Left ventricle myocardium superior (tissue), 1 donor: Measurements from ENCODE around the gene SNRPA. TPM values are rescaled to one million over a fixed set of nuclear protein-coding genes. Genes with fewer than 3 reads are reported as not detected.

Source experiments
- ATAC-seq: fragments of 200-7000 bp; cut with Tn5 transposase; one replicate; pipeline ENCODE4 v1.9.1; 2020; ENCODE audit warnings: mild to moderate bottlenecking, moderate library complexity
- DNase-seq: peaks from one replicate; pipeline ENCODE4 v3.0.0-alpha.2; 2020
- intact Hi-C: fragments of 100-400 bp; cut with micrococcal nuclease; formaldehyde crosslinking; loops from one replicate; pipeline ENCODE4 v1.11.0; 2022
- long read RNA-seq: library from polyadenylated mRNA; unstranded; transcript quantifications from one replicate; pipeline ENCODE4 v2.0.0, GENCODE V29; 2021
- total RNA-seq: library from RNA; stranded (reverse); fragmentation: NEBNext Ultra II Directional; extraction: Animal tissue kit (Norgen Biotek cat#: 25700); gene quantifications from one replicate; pipeline ENCODE4 v1.2.1, GENCODE V29; 2021
- donor health status: DM: no; HTN: yes; CAD: no; lungs with severe emphysema.

The SNRPA gene
- total RNA-seq = 41.6 TPM
- long read RNA-seq, transcript SNRPA-201 (6 exons, 1,621 nt) = major isoform, 5 of 7 reads
- long read RNA-seq, partial matches to known transcripts = 1 of 7 reads
- long read RNA-seq, other reads (novel, unspliced or antisense) = 1 of 7 reads

GRCh38 chr19:40750874-40751537, at the start of gene SNRPA:
Gene SNRPA (plus strand): TSS chr19:40751203. CDS start chr19:40751409, 206 bp downstream.
- intact Hi-C loops = no loop called here
- DNase-seq (peak; percentile 97), ATAC-seq (peak; percentile 86)

GRCh38 chr19:40701758-40702157, 49.2 kb upstream of the SNRPA start:
- DNase-seq (no peak), ATAC-seq (no peak)
- intact Hi-C loops = no loop called here

- peak; percentile 75 for DNase-seq
These were observed 48.5 kb upstream of the SNRPA start for GRCh38 chr19:40702337-40703012.

GRCh38 chr19:40703029-40703755, 47.8 kb upstream of the SNRPA start:
- no peak for ATAC-seq
- no peak for DNase-seq
- intact Hi-C loops = no loop called here

More at GRCh38 chr19:40702337-40703012, 48.5 kb upstream of the SNRPA start:
- intact Hi-C loops = no loop called here
- ATAC-seq = peak; percentile 60

GRCh38 chr19:40704491-40705361, 46.3 kb upstream of the SNRPA start:
- DNase-seq (no peak), ATAC-seq (no peak)
- intact Hi-C loops = no loop called here

- intact Hi-C loops = no loop called here
- DNase-seq (peak; percentile 72), ATAC-seq (peak; percentile 37)
These were observed 45.7 kb upstream of the SNRPA start for GRCh38 chr19:40705362-40705651.

- intact Hi-C loops = no loop called here
- ATAC-seq = peak; percentile 85
- no peak for DNase-seq
These were observed 44.9 kb upstream of the SNRPA start for GRCh38 chr19:40705950-40706619.

GRCh38 chr19:40707615-40708014, 43.4 kb upstream of the SNRPA start:
- intact Hi-C loops = no loop called here
- DNase-seq (no peak), ATAC-seq (no peak)

GRCh38 chr19:40709817-40710216, 41.2 kb upstream of the SNRPA start:
- no peak for DNase-seq
- ATAC-seq = no peak
- intact Hi-C loops = no loop called here

GRCh38 chr19:40713939-40714338, 37.1 kb upstream of the SNRPA start:
- intact Hi-C loops = no loop called here
- DNase-seq (no peak), ATAC-seq (no peak)

- intact Hi-C loops = no loop called here
- ATAC-seq (peak; percentile 77), DNase-seq (peak; percentile 96)
These were observed 36.3 kb upstream of the SNRPA start for GRCh38 chr19:40714441-40715299.

GRCh38 chr19:40716031-40716481, 34.9 kb upstream of the SNRPA start:
- intact Hi-C loops = no loop called here
- DNase-seq (no peak), ATAC-seq (no peak)

GRCh38 chr19:40716482-40717324, 34.3 kb upstream of the SNRPA start, which contains the start of the genes COQ8B and ITPKC:
Gene COQ8B (minus strand): TSS chr19:40716886. CDS start chr19:40714632, 2,254 bp downstream.
Gene ITPKC (plus strand): TSS chr19:40717112. CDS start chr19:40717136, 24 bp downstream.
- peak; percentile 79 for ATAC-seq
- intact Hi-C loops = no loop called here
- DNase-seq = peak; percentile 100

- ATAC-seq (no peak), DNase-seq (no peak)
- intact Hi-C loops = no loop called here
These were observed 33.6 kb upstream of the SNRPA start for GRCh38 chr19:40717325-40717879.

GRCh38 chr19:40717880-40718773, 32.9 kb upstream of the SNRPA start:
- intact Hi-C loops = no loop called here

More at GRCh38 chr19:40717880-40718773, 32.9 kb upstream of the SNRPA start:
- DNase-seq (peak; percentile 53), ATAC-seq (no peak)
